Tibial nerve (tissue), 3 donors: ENCODE data around the gene KCNC3.

Experiments
- CTCF ChIP-seq, 5 experiments: fragments of 200-600 bp in 3 of 5; fragments of 450-650 bp in 2 of 5; sonication (generic) in 3 of 5; IDR thresholded peaks; one replicate each; pipeline ENCODE4 v1.5.1; 2016 to 2019; ENCODE audit warnings: antibody characterized with exemption in 5 of 5, mild to moderate bottlenecking in 3 of 5, moderate library complexity in 2 of 5
- POLR2A ChIP-seq, 2 donors: fragments of 450-650 bp; IDR thresholded peaks; one replicate each; pipeline ENCODE4 v1.6.1; 2017; ENCODE audit warnings: antibody characterized with exemption in 2 of 2, mild to moderate bottlenecking in 2 of 2, moderate library complexity in 2 of 2

- TF ChIP-seq CTCF (IDR thresholded peaks at IDR 0.05) (no peak), POLR2A (IDR thresholded peaks at IDR 0.05) (no peak)
These were observed 6.0 kb downstream of the KCNC3 start for GRCh38 chr19:50322931-50323781.
